MM.1S (cell line): ENCODE results near the gene VPS54.

Experiments
- DNase-seq: peaks from one replicate; pipeline ENCODE4 v3.0.0-alpha.2; 2015
- H2AFZ ChIP-seq: fragments of 300-600 bp; sonication (generic); 2 replicates; pipeline ENCODE4 v1.6.0; 2016; ENCODE audit warnings: antibody characterized with exemption, low read length
- H3F3A ChIP-seq: fragments of 300-600 bp; sonication (generic); 2 replicates; pipeline ENCODE4 v1.6.1; 2016; ENCODE audit warnings: mild to moderate bottlenecking, antibody characterized with exemption, low read length, moderate library complexity, mixed read lengths; ENCODE audit not compliant: insufficient read depth
- H3K27ac ChIP-seq: fragments of 300-600 bp; sonication (generic); 2 replicates; pipeline ENCODE4 v1.5.1; 2016; ENCODE audit warnings: mild to moderate bottlenecking, low read length
- H3K27me3 ChIP-seq: fragments of 300-600 bp; sonication (generic); replicated peaks from 2 replicates; pipeline ENCODE4 v1.6.0; 2016; ENCODE audit warnings: low read length; ENCODE audit not compliant: insufficient read depth
- H3K36me3 ChIP-seq: fragments of 300-600 bp; sonication (generic); replicated peaks from 2 replicates; pipeline ENCODE4 v1.6.1; 2016; ENCODE audit warnings: mild to moderate bottlenecking, low read length, mixed read lengths; ENCODE audit not compliant: insufficient read depth
- H3K4me1 ChIP-seq: fragments of 300-600 bp; sonication (generic); 2 replicates; pipeline ENCODE4 v1.6.1; 2016; ENCODE audit warnings: low read length, mixed read lengths
- H3K4me2 ChIP-seq: fragments of 300-600 bp; sonication (generic); 2 replicates; pipeline ENCODE4 v1.6.0; 2016; ENCODE audit warnings: low read depth, low read length
- H3K4me3 ChIP-seq: fragments of 300-600 bp; sonication (generic); 2 replicates; pipeline ENCODE4 v1.5.1; 2016; ENCODE audit warnings: low read length, mixed read lengths
- H3K79me2 ChIP-seq: fragments of 300-600 bp; sonication (generic); 2 replicates; pipeline ENCODE4 v1.6.1; 2016; ENCODE audit warnings: mixed run types, low read length, mixed read lengths
- H3K9ac ChIP-seq: fragments of 300-600 bp; sonication (generic); 2 replicates; pipeline ENCODE4 v1.6.1; 2016; ENCODE audit warnings: low read length, mixed read lengths
- H3K9me2 ChIP-seq: fragments of 300-600 bp; sonication (generic); replicated peaks from 2 replicates; pipeline ENCODE4 v1.6.1; 2016; ENCODE audit warnings: mild to moderate bottlenecking, low read length, mixed read lengths; ENCODE audit not compliant: insufficient read depth
- H3K9me3 ChIP-seq: fragments of 300-600 bp; sonication (generic); replicated peaks from 2 replicates; pipeline ENCODE4 v1.6.1; 2016; ENCODE audit warnings: mild to moderate bottlenecking, low read length, mixed read lengths; ENCODE audit not compliant: insufficient read depth
- H4K20me1 ChIP-seq: fragments of 300-600 bp; sonication (generic); 2 replicates; pipeline ENCODE4 v1.6.1; 2016; ENCODE audit warnings: mild to moderate bottlenecking, low read length, moderate library complexity, mixed read lengths; ENCODE audit not compliant: insufficient read depth
- CTCF ChIP-seq: fragments of 300-600 bp; sonication (generic); IDR thresholded peaks from 2 replicates; pipeline ENCODE4 v1.5.1; 2016; ENCODE audit warnings: antibody characterized with exemption, low read length, mixed read lengths
- EZH2 ChIP-seq: fragments of 300-600 bp; sonication (generic); optimal IDR thresholded peaks from 2 replicates; pipeline ENCODE3; 2017; ENCODE audit warnings: low read depth, mild to moderate bottlenecking, antibody characterized with exemption, low read length, mixed read lengths
- EZH2phosphoT487 ChIP-seq: fragments of 300-600 bp; sonication (generic); IDR thresholded peaks from 2 replicates; pipeline ENCODE4 v1.6.1; 2018; ENCODE audit warnings: antibody characterized with exemption, low read length

Gene VPS54

GRCh38 chr2:63878486-63878885, 140.7 kb downstream of the VPS54 start:
- Histone ChIP-seq H3K36me3 (no peaks in the 10 kb centered on the region), H3K4me1 (no peaks in the 10 kb centered on the region), H3K27me3 (no peaks in the 10 kb centered on the region), H2AFZ (no peak overlapping the region), H3K9ac (no peak overlapping the region), H3F3A (no peaks in the 10 kb centered on the region), H3K9me2 (no peaks in the 10 kb centered on the region), H4K20me1 (no peaks in the 10 kb centered on the region), H3K27ac (no peak overlapping the region), H3K4me2 (no peak overlapping the region), H3K9me3 (no peaks in the 10 kb centered on the region), H3K79me2 (peaks cover 7% of the 10 kb centered on the region; the same call in 1 of the 2 replicates), H3K4me3 (no peak overlapping the region)
- DNase-seq = no peak
- TF ChIP-seq EZH2 = no peak
- no peak for TF ChIP-seq CTCF
- TF ChIP-seq EZH2phosphoT487 = no peak

- Histone ChIP-seq H3K9me2 (no peaks in the 10 kb centered on the region), H3K9me3 (no peaks in the 10 kb centered on the region), H3F3A (no peaks in the 10 kb centered on the region), H3K36me3 (no peaks in the 10 kb centered on the region; the same call in 1 of the 2 replicates), H2AFZ (no peak overlapping the region), H4K20me1 (no peaks in the 10 kb centered on the region), H3K27me3 (no peaks in the 10 kb centered on the region), H3K79me2 (peaks cover 7% of the 10 kb centered on the region; the same call in 1 of the 2 replicates), H3K9ac (no peak overlapping the region), H3K4me2 (no peak overlapping the region), H3K27ac (no peak overlapping the region), H3K4me3 (no peak overlapping the region), H3K4me1 (no peaks in the 10 kb centered on the region)
- TF ChIP-seq EZH2phosphoT487 (no peak), EZH2 (no peak)
- DNase-seq = no peak
These were observed 142.9 kb downstream of the VPS54 start for GRCh38 chr2:63876311-63876710.

- Histone ChIP-seq H3F3A (no peaks in the 10 kb centered on the region), H3K9me3 (no peaks in the 10 kb centered on the region), H3K36me3 (no peaks in the 10 kb centered on the region; the same call in 1 of the 2 replicates), H3K4me2 (no peak overlapping the region), H4K20me1 (no peaks in the 10 kb centered on the region), H3K9me2 (no peaks in the 10 kb centered on the region), H3K4me3 (no peak overlapping the region), H3K9ac (no peak overlapping the region), H3K4me1 (no peaks in the 10 kb centered on the region), H2AFZ (no peak overlapping the region), H3K27ac (no peak overlapping the region), H3K79me2 (peaks cover 7% of the 10 kb centered on the region; the same call in 1 of the 2 replicates), H3K27me3 (no peaks in the 10 kb centered on the region)
- no peak for TF ChIP-seq EZH2
- TF ChIP-seq EZH2phosphoT487 = no peak
- TF ChIP-seq CTCF = no peak
- DNase-seq = no peak
These were observed 143.5 kb downstream of the VPS54 start for GRCh38 chr2:63875559-63876245.

GRCh38 chr2:63875131-63875527, 144.1 kb downstream of the VPS54 start:
- Histone ChIP-seq H3K79me2 (peaks cover 11% of the 10 kb centered on the region), H4K20me1 (no peaks in the 10 kb centered on the region), H3F3A (no peaks in the 10 kb centered on the region), H3K9ac (no peak overlapping the region), H3K4me3 (no peak overlapping the region), H3K36me3 (no peaks in the 10 kb centered on the region; the same call in 1 of the 2 replicates), H3K4me2 (no peak overlapping the region), H3K27me3 (no peaks in the 10 kb centered on the region), H3K9me2 (no peaks in the 10 kb centered on the region), H3K27ac (no peak overlapping the region), H3K4me1 (no peaks in the 10 kb centered on the region), H2AFZ (no peak overlapping the region), H3K9me3 (no peaks in the 10 kb centered on the region)
- DNase-seq = no peak
- TF ChIP-seq CTCF (no peak), EZH2 (no peak), EZH2phosphoT487 (no peak)
